Stimulated activated CD8-positive, alpha-beta memory T cell treated with anti-CD3 and anti-CD28 coated beads, Interleukin-4, amount 100 ng/mL, for 1 hour (primary cell): ENCODE data around the gene PRAMEF18.
A peak's percentile ranks its signal among the peaks of the same experiment; 100 is the strongest.
"Not testable (repeated sequence)": the region's sequence is repeated elsewhere in the genome, so short reads cannot be mapped to it uniquely, and the experiment has no call there.

Experiments used
- DNase-seq, 2 donors: peaks; one replicate each; pipeline ENCODE4 v3.0.0-alpha.2; 2020; ENCODE audit warnings: low read depth in 2 of 2, low spot score in 1 of 2

The PRAMEF18 gene

GRCh38 chr1:13225675-13226204, at the start of gene PRAMEF18:
Gene PRAMEF18, minus strand, starts transcription at chr1:13226154. Its CDS starts 48 bp downstream, at chr1:13226106.
- DNase-seq: not testable (repeated sequence)

GRCh38 chr1:13265124-13265523, 39.2 kb upstream of the PRAMEF18 start:
- not testable (repeated sequence) for DNase-seq

GRCh38 chr1:13253898-13254297, 27.9 kb upstream of the PRAMEF18 start, which contains the start of gene PRAMEF5:
Gene PRAMEF5, plus strand, starts transcription at chr1:13254198. Its CDS starts 5,071 bp downstream, at chr1:13259269.
- not testable (repeated sequence) for DNase-seq

- DNase-seq: not testable (repeated sequence)
These were observed 21.2 kb upstream of the PRAMEF18 start for GRCh38 chr1:13247122-13247521.

GRCh38 chr1:13246554-13246871, 20.6 kb upstream of the PRAMEF18 start:
- DNase-seq: not testable (repeated sequence)

GRCh38 chr1:13245841-13246553, 20.0 kb upstream of the PRAMEF18 start:
- not testable (repeated sequence) for DNase-seq

GRCh38 chr1:13243536-13244263, 17.7 kb upstream of the PRAMEF18 start:
- not testable (repeated sequence) for DNase-seq

- DNase-seq: not testable (repeated sequence)
These were observed 13.7 kb upstream of the PRAMEF18 start for GRCh38 chr1:13239633-13240032.

GRCh38 chr1:13237572-13237971, 11.6 kb upstream of the PRAMEF18 start:
- DNase-seq: not testable (repeated sequence)

GRCh38 chr1:13234057-13234456, 8.1 kb upstream of the PRAMEF18 start:
- not testable (repeated sequence) for DNase-seq

- DNase-seq: not testable (repeated sequence)
These were observed 6.1 kb upstream of the PRAMEF18 start for GRCh38 chr1:13232056-13232455.

- not testable (repeated sequence) for DNase-seq
These were observed 5.3 kb upstream of the PRAMEF18 start for GRCh38 chr1:13231061-13231750.

GRCh38 chr1:13230601-13231000, 4.6 kb upstream of the PRAMEF18 start:
- DNase-seq: not testable (repeated sequence)

- DNase-seq: not testable (repeated sequence)
These were observed 4.1 kb upstream of the PRAMEF18 start for GRCh38 chr1:13230096-13230495.

- DNase-seq: peak in 1 of 2 donors; percentile 16
These were observed 2.4 kb upstream of the PRAMEF18 start for GRCh38 chr1:13228343-13228781.

GRCh38 chr1:13227271-13228055, 1.5 kb upstream of the PRAMEF18 start:
- DNase-seq: not testable (repeated sequence)

GRCh38 chr1:13224480-13225060, 1.4 kb downstream of the PRAMEF18 start:
- no peak for DNase-seq

- not testable (repeated sequence) for DNase-seq
These were observed 3.2 kb downstream of the PRAMEF18 start for GRCh38 chr1:13222788-13223187.

GRCh38 chr1:13219203-13219602, 6.8 kb downstream of the PRAMEF18 start:
- not testable (repeated sequence) for DNase-seq

- DNase-seq: not testable (repeated sequence)
These were observed 9.3 kb downstream of the PRAMEF18 start for GRCh38 chr1:13216619-13217018.
